GM12892 (cell line): ENCODE results near the gene FBN1.

Source experiments
- POLR2A ChIP-seq: IDR thresholded peaks from 2 replicates; pipeline ENCODE4 v1.6.1; 2011; ENCODE audit warnings: low read depth, low read length, control low read depth
- POLR2AphosphoS5 ChIP-seq: IDR thresholded peaks from 2 replicates; pipeline ENCODE4 v1.6.1; 2011; ENCODE audit warnings: low read depth, low read length, control low read depth
- TAF1 ChIP-seq: IDR thresholded peaks from 2 replicates; pipeline ENCODE4 v1.6.1; 2011; ENCODE audit warnings: low read depth, mild to moderate bottlenecking, control low read depth, low read length, borderline replicate concordance

- TF ChIP-seq POLR2A (no peak), POLR2AphosphoS5 (no peak), TAF1 (no peak)
Measured at GRCh38 chr15:48478581-48478980, 166.9 kb downstream of the FBN1 start.
